HepG2 (cell line): ENCODE data around the gene KIFC1. TPM values are rescaled to one million over a fixed set of nuclear protein-coding genes. Genes with fewer than 3 reads are reported as not detected.

Experiments used
- BCL6 ChIP-seq: IDR thresholded peaks from 2 replicates; pipeline ENCODE4 v1.6.1; 2016; ENCODE audit warnings: missing genetic modification reagents, missing compliant biosample characterization
- HNRNPL ChIP-seq: fragments of 200-400 bp; formaldehyde crosslinking; IDR thresholded peaks from 2 replicates; pipeline ENCODE4 v1.6.1; 2017; ENCODE audit warnings: mild to moderate bottlenecking, low read depth, low read length
- PHF8 ChIP-seq: sonication (generic); formaldehyde crosslinking; IDR thresholded peaks from 2 replicates; pipeline ENCODE4 v1.5.0; 2020; ENCODE audit warnings: missing genetic modification reagents
- SCMH1 ChIP-seq: sonication (generic); formaldehyde crosslinking; IDR thresholded peaks from 2 replicates; pipeline ENCODE4 v1.9.0; 2021; ENCODE audit warnings: missing genetic modification reagents, mild to moderate bottlenecking, borderline replicate concordance
- SMARCC2 ChIP-seq: fragments of 450-650 bp; IDR thresholded peaks from 2 replicates; pipeline ENCODE4 v1.6.1; 2017; ENCODE audit warnings: antibody characterized with exemption, mild to moderate bottlenecking
- ZEB1 ChIP-seq: IDR thresholded peaks from 2 replicates; pipeline ENCODE4 v1.6.1; 2012; ENCODE audit warnings: mild to moderate bottlenecking, low read depth, inconsistent platforms; ENCODE audit not compliant: insufficient replicate concordance
- ZNF24 ChIP-seq: fragments of 450-650 bp; IDR thresholded peaks from 2 replicates; pipeline ENCODE4 v1.6.1; 2017; ENCODE audit warnings: antibody characterized with exemption, mild to moderate bottlenecking
- ZNF3 ChIP-seq: IDR thresholded peaks from 2 replicates; pipeline ENCODE4 v1.7.0; 2017; ENCODE audit warnings: inconsistent platforms
- ZNF563 ChIP-seq: sonication (generic); formaldehyde crosslinking; IDR thresholded peaks from 2 replicates; pipeline ENCODE4 v1.8.0; 2022; ENCODE audit warnings: mild to moderate bottlenecking, moderate library complexity, missing genetic modification reagents
- ZNF678 ChIP-seq: sonication (generic); formaldehyde crosslinking; IDR thresholded peaks from 2 replicates; pipeline ENCODE4 v1.4.0; 2020; ENCODE audit warnings: mild to moderate bottlenecking, missing genetic modification reagents
- ZNF724P ChIP-seq: sonication (generic); formaldehyde crosslinking; IDR thresholded peaks from 2 replicates; pipeline ENCODE4 v1.8.0; 2022; ENCODE audit warnings: missing genetic modification reagents, borderline replicate concordance
- ZNF737 ChIP-seq: sonication (generic); formaldehyde crosslinking; IDR thresholded peaks from 2 replicates; pipeline ENCODE4 v1.5.0; 2020; ENCODE audit warnings: missing genetic modification reagents, mild to moderate bottlenecking, borderline replicate concordance
- ZNF777 ChIP-seq: sonication (generic); formaldehyde crosslinking; IDR thresholded peaks from 2 replicates; pipeline ENCODE4 v1.4.0; 2020; ENCODE audit warnings: missing genetic modification reagents
- polyA plus RNA-seq, 8 experiments: library from polyadenylated mRNA; depleted of rRNA in 3 of 8; stranded (reverse) in 7 of 8; unstranded in 1 of 8; fragments of >200 nt; fragmentation: Illumina TruSeq in 4 of 8; extraction: Trizol in 4 of 8; gene quantifications; 2 replicates each; pipeline versions ENCODE4 v1.2.1 to v1.2.3, GENCODE V29; 2011 to 2016; ENCODE audit warnings: low read depth in 4 of 8, missing spikeins in 1 of 8, mixed read lengths in 1 of 8; ENCODE audit not compliant: insufficient read depth in 1 of 8
- total RNA-seq, 5 experiments: library from RNA; depleted of rRNA; stranded (reverse); fragments of >200 nt; fragmentation: Illumina TruSeq; extraction: Trizol; gene quantifications; 2 replicates each; pipeline ENCODE4 v1.2.3, GENCODE V29; 2016; ENCODE audit warnings: low read depth in 1 of 5
- TF ChIP-seq, protein P1 (sequence below), 2 experiments: sonication (generic) in 1 of 2; formaldehyde crosslinking in 1 of 2; IDR thresholded peaks; 2 replicates each; pipeline versions ENCODE4 v1.4.0 to v1.6.1; 2016 to 2020; ENCODE audit warnings: borderline replicate concordance in 1 of 2, low read depth in 1 of 2, mild to moderate bottlenecking in 1 of 2, missing genetic modification reagents in 1 of 2
- TF ChIP-seq, protein P2 (sequence below), 2 experiments: sonication (generic) in 1 of 2; formaldehyde crosslinking in 1 of 2; IDR thresholded peaks; 2 replicates each; pipeline versions ENCODE4 v1.5.1 to v1.6.1; 2011 to 2020; ENCODE audit warnings: borderline replicate concordance in 1 of 2, low read depth in 1 of 2, low read length in 1 of 2, mild to moderate bottlenecking in 1 of 2, missing genetic modification reagents in 1 of 2, moderate library complexity in 1 of 2
- TF ChIP-seq, protein P3 (sequence below): IDR thresholded peaks from 2 replicates; pipeline ENCODE4 v1.4.0; 2020; ENCODE audit warnings: mild to moderate bottlenecking, missing genetic modification reagents

The KIFC1 gene
- total and polyA plus RNA-seq, 2 of the 13 experiments (the other 11 are each of a cell fraction or from before 2014, with no cell fraction given): 25.0 to 45.5 TPM

DNA sequence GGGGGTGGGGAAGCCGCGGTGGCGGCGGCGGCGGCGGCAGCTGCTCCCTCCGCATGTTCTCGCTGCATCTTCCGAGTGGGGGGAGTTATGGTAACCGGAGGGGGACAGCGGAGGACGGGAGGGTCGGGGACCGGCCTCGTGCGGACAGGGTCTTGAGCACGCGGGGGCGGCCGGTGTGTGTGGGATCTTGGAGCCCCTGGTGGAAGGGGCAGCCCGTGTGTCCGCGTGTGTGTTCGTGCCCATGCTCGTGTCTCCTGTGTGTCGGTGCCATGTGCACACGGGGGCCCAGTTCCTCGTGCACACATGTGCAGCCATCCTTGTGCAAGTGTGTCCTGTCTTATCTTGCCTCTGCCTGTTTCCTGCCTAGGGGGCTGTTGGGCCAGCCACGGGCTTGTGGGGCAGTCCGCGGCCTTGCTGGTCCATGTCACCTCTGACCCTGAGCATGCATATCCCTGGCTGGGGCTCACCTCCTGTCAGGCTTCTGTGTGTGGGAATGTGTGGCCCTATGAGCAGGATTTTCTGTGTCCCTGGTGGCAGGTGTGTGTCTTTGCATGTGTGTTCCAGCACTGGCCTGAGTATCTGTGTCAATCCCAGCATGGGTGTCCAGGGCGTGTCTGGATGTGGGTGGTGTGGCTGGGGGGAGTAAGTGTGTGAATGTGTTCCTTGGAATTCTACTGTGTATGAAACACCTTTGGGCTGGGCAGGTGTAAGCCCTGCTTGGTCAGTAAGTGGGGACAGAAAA, 36.8 kb downstream of the KIFC1 start (continued):
- no peak for TF ChIP-seq ZEB1
- no peak for TF ChIP-seq SMARCC2
- TF ChIP-seq ZNF24: no peak
- TF ChIP-seq, protein P1, sequence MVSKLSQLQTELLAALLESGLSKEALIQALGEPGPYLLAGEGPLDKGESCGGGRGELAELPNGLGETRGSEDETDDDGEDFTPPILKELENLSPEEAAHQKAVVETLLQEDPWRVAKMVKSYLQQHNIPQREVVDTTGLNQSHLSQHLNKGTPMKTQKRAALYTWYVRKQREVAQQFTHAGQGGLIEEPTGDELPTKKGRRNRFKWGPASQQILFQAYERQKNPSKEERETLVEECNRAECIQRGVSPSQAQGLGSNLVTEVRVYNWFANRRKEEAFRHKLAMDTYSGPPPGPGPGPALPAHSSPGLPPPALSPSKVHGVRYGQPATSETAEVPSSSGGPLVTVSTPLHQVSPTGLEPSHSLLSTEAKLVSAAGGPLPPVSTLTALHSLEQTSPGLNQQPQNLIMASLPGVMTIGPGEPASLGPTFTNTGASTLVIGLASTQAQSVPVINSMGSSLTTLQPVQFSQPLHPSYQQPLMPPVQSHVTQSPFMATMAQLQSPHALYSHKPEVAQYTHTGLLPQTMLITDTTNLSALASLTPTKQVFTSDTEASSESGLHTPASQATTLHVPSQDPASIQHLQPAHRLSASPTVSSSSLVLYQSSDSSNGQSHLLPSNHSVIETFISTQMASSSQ (IDR thresholded peaks at IDR 0.05; ENCODE audit: low read depth): no peak
- TF ChIP-seq, protein P1 (CRISPR knock-in tag; IDR thresholded peaks at IDR 0.05; ENCODE audit: borderline replicate concordance): 0 out of 2 replicates have a peak, but pooled peaks have one; percentile 36
- no peak for TF ChIP-seq ZNF737 (CRISPR knock-in tag)
- 0 out of 2 replicates have a peak, but pooled peaks have one; percentile 19 for TF ChIP-seq BCL6
- TF ChIP-seq HNRNPL: 0 out of 2 replicates have a peak, but pooled peaks have one; percentile 35
- TF ChIP-seq, protein P2, sequence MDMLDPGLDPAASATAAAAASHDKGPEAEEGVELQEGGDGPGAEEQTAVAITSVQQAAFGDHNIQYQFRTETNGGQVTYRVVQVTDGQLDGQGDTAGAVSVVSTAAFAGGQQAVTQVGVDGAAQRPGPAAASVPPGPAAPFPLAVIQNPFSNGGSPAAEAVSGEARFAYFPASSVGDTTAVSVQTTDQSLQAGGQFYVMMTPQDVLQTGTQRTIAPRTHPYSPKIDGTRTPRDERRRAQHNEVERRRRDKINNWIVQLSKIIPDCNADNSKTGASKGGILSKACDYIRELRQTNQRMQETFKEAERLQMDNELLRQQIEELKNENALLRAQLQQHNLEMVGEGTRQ (IDR thresholded peaks at IDR 0.05; ENCODE audit: low read depth, low read length): no peak
- TF ChIP-seq, protein P2 (CRISPR knock-in tag; IDR thresholded peaks at IDR 0.05; ENCODE audit: borderline replicate concordance): no peak
- peak; percentile 45 for TF ChIP-seq PHF8 (CRISPR knock-in tag)
- TF ChIP-seq ZNF563 (CRISPR knock-in tag): no peak
- TF ChIP-seq ZNF777 (CRISPR knock-in tag): 0 out of 2 replicates have a peak, but pooled peaks have one; percentile 29
- TF ChIP-seq, protein P3, sequence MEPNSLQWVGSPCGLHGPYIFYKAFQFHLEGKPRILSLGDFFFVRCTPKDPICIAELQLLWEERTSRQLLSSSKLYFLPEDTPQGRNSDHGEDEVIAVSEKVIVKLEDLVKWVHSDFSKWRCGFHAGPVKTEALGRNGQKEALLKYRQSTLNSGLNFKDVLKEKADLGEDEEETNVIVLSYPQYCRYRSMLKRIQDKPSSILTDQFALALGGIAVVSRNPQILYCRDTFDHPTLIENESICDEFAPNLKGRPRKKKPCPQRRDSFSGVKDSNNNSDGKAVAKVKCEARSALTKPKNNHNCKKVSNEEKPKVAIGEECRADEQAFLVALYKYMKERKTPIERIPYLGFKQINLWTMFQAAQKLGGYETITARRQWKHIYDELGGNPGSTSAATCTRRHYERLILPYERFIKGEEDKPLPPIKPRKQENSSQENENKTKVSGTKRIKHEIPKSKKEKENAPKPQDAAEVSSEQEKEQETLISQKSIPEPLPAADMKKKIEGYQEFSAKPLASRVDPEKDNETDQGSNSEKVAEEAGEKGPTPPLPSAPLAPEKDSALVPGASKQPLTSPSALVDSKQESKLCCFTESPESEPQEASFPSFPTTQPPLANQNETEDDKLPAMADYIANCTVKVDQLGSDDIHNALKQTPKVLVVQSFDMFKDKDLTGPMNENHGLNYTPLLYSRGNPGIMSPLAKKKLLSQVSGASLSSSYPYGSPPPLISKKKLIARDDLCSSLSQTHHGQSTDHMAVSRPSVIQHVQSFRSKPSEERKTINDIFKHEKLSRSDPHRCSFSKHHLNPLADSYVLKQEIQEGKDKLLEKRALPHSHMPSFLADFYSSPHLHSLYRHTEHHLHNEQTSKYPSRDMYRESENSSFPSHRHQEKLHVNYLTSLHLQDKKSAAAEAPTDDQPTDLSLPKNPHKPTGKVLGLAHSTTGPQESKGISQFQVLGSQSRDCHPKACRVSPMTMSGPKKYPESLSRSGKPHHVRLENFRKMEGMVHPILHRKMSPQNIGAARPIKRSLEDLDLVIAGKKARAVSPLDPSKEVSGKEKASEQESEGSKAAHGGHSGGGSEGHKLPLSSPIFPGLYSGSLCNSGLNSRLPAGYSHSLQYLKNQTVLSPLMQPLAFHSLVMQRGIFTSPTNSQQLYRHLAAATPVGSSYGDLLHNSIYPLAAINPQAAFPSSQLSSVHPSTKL (CRISPR knock-in tag): no peak
- TF ChIP-seq ZNF3 (CRISPR knock-in tag): no peak
- TF ChIP-seq ZNF724P (CRISPR knock-in tag): peak; percentile 47; the same call in 1 of the 2 replicates
- no peak for TF ChIP-seq ZNF678 (CRISPR knock-in tag)
- no peak for TF ChIP-seq SCMH1
